Peyer's patch (tissue), 4 donors: Measurements from ENCODE around the gene RGMB. TPM values are rescaled to one million over a fixed set of nuclear protein-coding genes. Genes with fewer than 3 reads are reported as not detected.

Source experiments
- DNase-seq, 3 donors: peaks; one replicate each; pipeline ENCODE4 v3.0.0-alpha.2; 2017 to 2019
- H3K27ac ChIP-seq, 4 donors: fragments of 200-600 bp; sonication (generic); one replicate each; pipeline ENCODE4 v1.5.1; 2016 to 2019
- H3K27me3 ChIP-seq, 2 donors: fragments of 200-600 bp; sonication (generic); one replicate each; pipeline ENCODE4 v1.5.1; 2019
- H3K36me3 ChIP-seq, 3 donors: fragments of 200-600 bp; sonication (generic); one replicate each; pipeline ENCODE4 v1.5.1; 2016 to 2019
- H3K4me1 ChIP-seq, 4 donors: fragments of 200-600 bp; sonication (generic); one replicate each; pipeline ENCODE4 v1.5.1; 2016 to 2019
- H3K4me3 ChIP-seq, 4 donors: fragments of 200-600 bp; sonication (generic); 1 replicate in 3 of 4; 2 replicates in 1 of 4; pipeline ENCODE4 v1.5.1; 2016 to 2019; ENCODE audit warnings: mild to moderate bottlenecking in 1 of 4
- H3K9me3 ChIP-seq, 4 donors: fragments of 200-600 bp; sonication (generic); one replicate each; pipeline ENCODE4 v1.5.1; 2016 to 2019; ENCODE audit warnings: mild to moderate bottlenecking in 1 of 4
- POLR2A ChIP-seq, 2 donors: fragments of 450-650 bp; IDR thresholded peaks; one replicate each; pipeline ENCODE4 v1.5.1; 2017; ENCODE audit warnings: antibody characterized with exemption in 2 of 2, mild to moderate bottlenecking in 2 of 2, moderate library complexity in 2 of 2
- total RNA-seq, 4 donors: library from RNA; depleted of rRNA; stranded (reverse); fragments of >200 nt; gene quantifications; one replicate each; pipeline ENCODE4 v1.1.0, GENCODE V29; 2016
- TF ChIP-seq, protein P1 (sequence below), 6 experiments: fragments of 450-650 bp in 4 of 6; fragments of 200-600 bp in 2 of 6; sonication (generic) in 1 of 6; IDR thresholded peaks; one replicate each; pipeline ENCODE4 v1.5.1; 2017 to 2019; ENCODE audit warnings: antibody characterized with exemption in 6 of 6, mild to moderate bottlenecking in 3 of 6, moderate library complexity in 1 of 6

RGMB gene
- total RNA-seq, 4 donors from 2014 or later, result 55.0 to 298 (median 138) TPM

DNA sequence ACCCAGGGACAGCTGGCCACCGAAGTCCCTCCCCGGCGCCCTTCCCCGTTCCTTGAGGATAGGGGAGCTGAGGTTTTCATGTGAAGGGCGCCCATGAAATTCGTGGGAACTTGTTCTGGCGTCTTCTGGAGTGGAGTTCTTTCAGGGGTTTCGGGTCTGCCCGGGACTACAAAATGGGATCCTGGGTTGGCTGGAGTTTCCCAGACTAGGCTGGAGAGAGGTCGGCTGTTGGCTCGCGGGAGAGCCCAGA, 3.6 kb upstream of the RGMB start:
- peak in 2 of 3 donors; percentile 55 to 68 for DNase-seq
- H3K27me3 ChIP-seq, result no peaks in the 10 kb centered on the region

DNA sequence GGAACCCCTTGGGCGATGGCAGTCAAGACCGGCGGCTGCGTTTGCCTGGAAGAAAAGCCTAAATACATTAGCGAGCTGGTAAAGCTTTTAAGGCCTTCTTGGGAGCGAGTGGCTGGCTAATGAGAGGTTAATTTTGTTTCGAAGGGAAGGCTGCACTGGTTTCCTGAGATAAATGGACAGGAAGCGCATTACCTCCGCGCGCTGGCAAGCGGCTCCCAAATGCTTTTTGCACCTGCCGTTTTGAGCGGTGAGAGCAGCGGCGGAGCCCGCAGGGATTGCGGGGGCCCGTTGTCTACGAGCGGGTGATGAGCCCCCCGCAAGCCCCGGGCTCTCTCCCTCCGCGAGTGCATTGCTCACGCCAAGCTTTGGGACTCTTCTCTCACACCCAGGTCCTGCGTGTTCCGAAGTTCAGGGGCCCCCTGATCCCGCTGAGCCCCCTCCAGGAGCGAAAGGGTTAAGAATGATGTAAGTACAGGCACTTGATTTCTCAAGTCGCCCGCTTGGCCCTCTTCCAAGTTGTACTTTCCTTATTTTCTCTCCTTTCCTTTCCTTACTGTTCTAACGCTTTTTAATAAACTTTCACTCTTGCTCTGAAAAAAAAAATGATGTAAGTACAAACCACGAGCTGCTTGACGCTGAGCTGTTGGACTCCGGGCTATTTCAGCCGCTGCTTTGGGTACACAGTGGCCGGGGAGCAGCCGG, 3.1 kb upstream of the RGMB start:
- H3K4me3 ChIP-seq, result peak overlapping the region; percentile 54 to 93 (median 74)
- H3K36me3 ChIP-seq, result no peaks in the 10 kb centered on the region
- TF ChIP-seq, protein P1, sequence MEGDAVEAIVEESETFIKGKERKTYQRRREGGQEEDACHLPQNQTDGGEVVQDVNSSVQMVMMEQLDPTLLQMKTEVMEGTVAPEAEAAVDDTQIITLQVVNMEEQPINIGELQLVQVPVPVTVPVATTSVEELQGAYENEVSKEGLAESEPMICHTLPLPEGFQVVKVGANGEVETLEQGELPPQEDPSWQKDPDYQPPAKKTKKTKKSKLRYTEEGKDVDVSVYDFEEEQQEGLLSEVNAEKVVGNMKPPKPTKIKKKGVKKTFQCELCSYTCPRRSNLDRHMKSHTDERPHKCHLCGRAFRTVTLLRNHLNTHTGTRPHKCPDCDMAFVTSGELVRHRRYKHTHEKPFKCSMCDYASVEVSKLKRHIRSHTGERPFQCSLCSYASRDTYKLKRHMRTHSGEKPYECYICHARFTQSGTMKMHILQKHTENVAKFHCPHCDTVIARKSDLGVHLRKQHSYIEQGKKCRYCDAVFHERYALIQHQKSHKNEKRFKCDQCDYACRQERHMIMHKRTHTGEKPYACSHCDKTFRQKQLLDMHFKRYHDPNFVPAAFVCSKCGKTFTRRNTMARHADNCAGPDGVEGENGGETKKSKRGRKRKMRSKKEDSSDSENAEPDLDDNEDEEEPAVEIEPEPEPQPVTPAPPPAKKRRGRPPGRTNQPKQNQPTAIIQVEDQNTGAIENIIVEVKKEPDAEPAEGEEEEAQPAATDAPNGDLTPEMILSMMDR (IDR thresholded peaks at IDR 0.05), result no peak
- TF ChIP-seq POLR2A (IDR thresholded peaks at IDR 0.05), result no peak
- H3K4me1 ChIP-seq, result peaks cover 0 to 23% (median 8%) of the 10 kb centered on the region in 4 donors
- DNase-seq, result peak; percentile 42 to 70 (median 67)
- H3K27me3 ChIP-seq, result no peaks in the 10 kb centered on the region
- peak overlapping the region; percentile 57 to 79 (median 66) for H3K27ac ChIP-seq
- no peaks in the 10 kb centered on the region for H3K9me3 ChIP-seq

More for the DNA sequence above, 3.6 kb upstream of the RGMB start:
- TF ChIP-seq, protein P1 (IDR thresholded peaks at IDR 0.05), result no peak
- TF ChIP-seq POLR2A (IDR thresholded peaks at IDR 0.05), result no peak
- Histone ChIP-seq H3K9me3 (no peaks in the 10 kb centered on the region), H3K27ac (peak overlapping the region; percentile 57 to 79 (median 66)), H3K4me3 (peak overlapping the region; percentile 54 to 93 (median 74)), H3K36me3 (no peaks in the 10 kb centered on the region), H3K4me1 (peaks cover 0 to 18% (median 7%) of the 10 kb centered on the region in 4 donors)

DNA sequence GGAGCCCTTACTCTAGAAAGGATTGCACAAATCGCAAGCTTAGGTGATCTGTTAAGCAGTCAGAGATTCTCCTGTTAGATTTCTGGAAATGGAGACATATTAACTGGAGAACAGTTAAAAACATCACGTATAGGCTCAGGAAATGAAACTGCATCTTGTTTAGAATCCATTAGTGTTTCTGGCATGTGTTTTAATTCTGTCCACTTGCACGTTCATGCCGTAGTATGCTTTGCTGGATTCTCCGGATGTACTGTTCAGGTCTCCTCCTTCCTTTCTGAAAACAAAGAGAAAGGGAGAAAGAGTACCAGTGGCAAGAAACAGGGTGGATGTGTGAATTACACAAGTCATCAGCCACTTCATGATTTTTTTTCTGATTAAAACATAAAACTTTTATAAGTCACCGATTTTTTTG, 2.5 kb upstream of the RGMB start:
- TF ChIP-seq POLR2A (IDR thresholded peaks at IDR 0.05), result no peak
- TF ChIP-seq, protein P1 (IDR thresholded peaks at IDR 0.05), result no peak
- no peaks in the 10 kb centered on the region for H3K9me3 ChIP-seq
- no peaks in the 10 kb centered on the region for H3K36me3 ChIP-seq
- peaks cover 0 to 29% (median 8%) of the 10 kb centered on the region in 4 donors for H3K4me1 ChIP-seq
- H3K27me3 ChIP-seq, result no peaks in the 10 kb centered on the region
- DNase-seq, result no peak
- peak overlapping the region; percentile 57 to 79 (median 66) for H3K27ac ChIP-seq
- peak overlapping the region; percentile 54 to 93 (median 74) for H3K4me3 ChIP-seq

DNA sequence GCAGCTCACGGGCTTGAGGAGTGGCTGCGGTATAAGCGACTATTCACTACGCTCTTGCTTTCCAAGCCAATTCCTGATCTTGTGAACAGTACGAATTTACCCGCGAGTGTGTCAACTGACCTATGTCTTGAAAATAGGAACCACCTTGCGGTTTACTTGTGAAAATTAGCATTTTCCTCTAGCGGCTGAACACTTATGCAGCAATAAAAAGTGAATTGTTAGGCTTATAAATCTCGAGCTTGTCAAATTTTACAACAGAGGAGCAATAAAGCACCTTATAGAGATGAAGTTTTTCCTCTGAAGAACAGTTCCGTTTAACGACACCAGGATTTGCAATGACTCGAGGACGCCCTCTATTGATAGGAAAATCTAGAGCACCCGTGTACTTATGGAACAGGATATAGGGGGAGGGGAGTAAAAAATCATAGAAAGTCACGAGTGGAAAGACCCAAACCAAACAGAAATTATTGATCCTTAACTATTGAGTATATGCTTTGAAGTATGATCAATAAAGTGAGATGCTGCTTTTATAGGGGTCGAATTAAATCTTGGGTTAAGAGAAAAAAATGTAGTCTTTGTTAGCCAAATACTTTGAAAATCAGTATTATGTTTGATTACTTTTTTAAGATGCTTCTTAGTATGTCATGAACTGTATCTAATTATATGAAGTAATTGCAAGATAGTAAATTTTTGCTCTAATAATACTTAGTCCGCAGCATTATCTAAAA, 1.9 kb upstream of the RGMB start:
- no peaks in the 10 kb centered on the region for H3K9me3 ChIP-seq
- peak overlapping the region; percentile 57 to 96 (median 66) for H3K27ac ChIP-seq
- peaks cover 0 to 30% (median 8%) of the 10 kb centered on the region in 4 donors for H3K4me1 ChIP-seq
- peak in 2 of 3 donors; percentile 75 to 87 for DNase-seq
- no peaks in the 10 kb centered on the region for H3K27me3 ChIP-seq
- peak overlapping the region; percentile 54 to 93 (median 74) for H3K4me3 ChIP-seq
- H3K36me3 ChIP-seq, result no peaks in the 10 kb centered on the region
- TF ChIP-seq, protein P1 (IDR thresholded peaks at IDR 0.05), result peak; percentile 81 to 98 (median 96)
- TF ChIP-seq POLR2A (IDR thresholded peaks at IDR 0.05), result no peak

DNA sequence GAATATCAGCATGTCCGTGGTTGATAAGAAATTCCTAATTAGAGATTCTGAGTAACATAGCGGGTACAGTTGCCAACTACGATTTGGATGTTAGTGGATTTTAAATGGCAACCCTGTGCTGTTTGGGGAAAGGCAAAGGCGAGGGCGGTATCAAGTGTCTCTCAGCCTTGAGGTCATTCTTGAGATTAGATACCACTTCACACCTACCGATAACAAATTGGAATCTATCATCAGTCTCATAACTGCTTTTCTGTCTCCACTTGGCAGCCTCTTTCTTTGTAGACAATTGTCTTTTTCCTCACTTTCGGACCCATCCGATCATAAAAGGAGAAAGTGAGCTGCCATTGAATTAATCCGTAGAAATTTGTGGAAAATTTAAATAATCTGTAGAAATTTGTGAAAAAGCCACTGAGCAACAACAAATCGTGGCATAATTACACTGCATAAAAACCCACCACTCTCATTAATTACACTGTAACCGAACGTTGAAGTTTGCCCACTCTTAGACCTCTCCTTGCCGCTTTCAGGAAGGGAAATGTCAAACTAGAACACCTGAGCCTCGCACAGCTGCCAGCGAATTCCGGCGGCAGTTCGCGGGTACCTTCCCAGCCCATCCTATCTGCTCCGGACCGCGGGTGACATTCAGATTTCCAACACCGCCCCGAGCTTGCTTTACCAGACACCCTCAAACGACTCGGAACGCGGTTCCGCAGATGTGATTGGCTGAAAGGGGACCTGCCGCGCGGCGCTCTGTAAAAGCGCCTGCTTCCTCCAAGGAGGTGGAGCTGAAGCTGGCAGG, 849 bp upstream of the RGMB start:
- H3K36me3 ChIP-seq, result no peaks in the 10 kb centered on the region
- H3K4me3 ChIP-seq, result peak overlapping the region; percentile 85 to 93 (median 88)
- no peak for TF ChIP-seq POLR2A (IDR thresholded peaks at IDR 0.05)
- TF ChIP-seq, protein P1 (IDR thresholded peaks at IDR 0.05), result no peak
- peak; percentile 70 to 90 (median 86) for DNase-seq
- no peaks in the 10 kb centered on the region for H3K27me3 ChIP-seq
- H3K9me3 ChIP-seq, result no peaks in the 10 kb centered on the region
- peak overlapping the region; percentile 88 to 96 (median 94) for H3K27ac ChIP-seq
- H3K4me1 ChIP-seq, result peaks cover 0 to 30% (median 8%) of the 10 kb centered on the region in 4 donors
